Measurements from ENCODE around the gene MFRP. TPM values are rescaled to one million over a fixed set of nuclear protein-coding genes. Genes with fewer than 3 reads are reported as not detected.

MFRP gene
- total RNA-seq, 1 donor from 2014 or later, result not detected

- peaks cover 10% of the 10 kb centered on the region for H3K4me1 Mint-ChIP-seq (ENCODE audit: low read depth, unreplicated experiment)
- H2AFZ ChIP-seq (ENCODE audit: low read depth, low read length), result no peak overlapping the region
- H3K27ac Mint-ChIP-seq (ENCODE audit: unreplicated experiment), result no peak overlapping the region
- H3K79me2 ChIP-seq (ENCODE audit: insufficient read depth, low read length), result peaks cover 10% of the 10 kb centered on the region
- no peak overlapping the region for H3K4me3 ChIP-seq (ENCODE audit: insufficient read depth, low read depth, low read length)
- H3K4me2 ChIP-seq (ENCODE audit: low read length), result no peak overlapping the region
- no peaks in the 10 kb centered on the region for H3K27me3 Mint-ChIP-seq (ENCODE audit: low read depth, unreplicated experiment)
- H3K36me3 Mint-ChIP-seq (ENCODE audit: low read depth, unreplicated experiment), result peaks cover 21% of the 10 kb centered on the region
- no peaks in the 10 kb centered on the region for H3K27me3 ChIP-seq (ENCODE audit: insufficient read depth, low read length)
- no peaks in the 10 kb centered on the region for H3K9me3 ChIP-seq (ENCODE audit: insufficient read depth, low read depth, low read length)
- no peak overlapping the region for H3K9ac ChIP-seq (ENCODE audit: low read length)
- H3K4me3 Mint-ChIP-seq (ENCODE audit: unreplicated experiment), result no peak overlapping the region
- TF ChIP-seq CTCF (IDR thresholded peaks at IDR 0.05; ENCODE audit: insufficient read depth, low read depth, low read length), result no peak
- TF ChIP-seq EZH2 (IDR thresholded peaks at IDR 0.05; ENCODE audit: insufficient read depth, low read length), result no peak
- H3K27ac ChIP-seq (ENCODE audit: low read depth, low read length), result no peak overlapping the region
- FAIRE-seq, result no peak
- no peak for DNase-seq (ENCODE audit: low read depth)
- peaks cover 27% of the 10 kb centered on the region for H4K20me1 ChIP-seq (ENCODE audit: insufficient read depth, low read length)
- no peaks in the 10 kb centered on the region for H3K9me3 Mint-ChIP-seq (ENCODE audit: unreplicated experiment)
- H3K4me1 ChIP-seq (ENCODE audit: insufficient read depth, low read length), result peaks cover 2% of the 10 kb centered on the region
- peaks cover 9% of the 10 kb centered on the region for H3K36me3 ChIP-seq (ENCODE audit: insufficient read depth, low read length)
Measured at GRCh38 chr11:119309953-119310681, 36.4 kb downstream of the MFRP start.

- Histone ChIP-seq H3K4me2 (ENCODE audit: low read length) (no peak overlapping the region), H3K36me3 (ENCODE audit: insufficient read depth, low read length) (peaks cover 8% of the 10 kb centered on the region), H3K27ac (ENCODE audit: low read depth, low read length) (no peak overlapping the region), H3K9ac (ENCODE audit: low read length) (no peak overlapping the region), H4K20me1 (ENCODE audit: insufficient read depth, low read length) (peaks cover 20% of the 10 kb centered on the region), H3K9me3 (ENCODE audit: insufficient read depth, low read depth, low read length) (no peaks in the 10 kb centered on the region), H3K4me3 (ENCODE audit: insufficient read depth, low read depth, low read length) (no peak overlapping the region), H3K27me3 (ENCODE audit: insufficient read depth, low read length) (no peaks in the 10 kb centered on the region), H3K4me1 (ENCODE audit: insufficient read depth, low read length) (no peaks in the 10 kb centered on the region), H2AFZ (ENCODE audit: low read depth, low read length) (no peak overlapping the region), H3K79me2 (ENCODE audit: insufficient read depth, low read length) (peaks cover 3% of the 10 kb centered on the region)
- no peak overlapping the region for H3K4me3 Mint-ChIP-seq (ENCODE audit: unreplicated experiment)
- no peaks in the 10 kb centered on the region for H3K9me3 Mint-ChIP-seq (ENCODE audit: unreplicated experiment)
- FAIRE-seq, result no peak
- TF ChIP-seq CTCF (IDR thresholded peaks at IDR 0.05; ENCODE audit: insufficient read depth, low read depth, low read length), result no peak
- no peak for TF ChIP-seq EZH2 (IDR thresholded peaks at IDR 0.05; ENCODE audit: insufficient read depth, low read length)
- peaks cover 19% of the 10 kb centered on the region for H3K36me3 Mint-ChIP-seq (ENCODE audit: low read depth, unreplicated experiment)
- no peaks in the 10 kb centered on the region for H3K27me3 Mint-ChIP-seq (ENCODE audit: low read depth, unreplicated experiment)
- no peak for DNase-seq (ENCODE audit: low read depth)
- peaks cover 10% of the 10 kb centered on the region for H3K4me1 Mint-ChIP-seq (ENCODE audit: low read depth, unreplicated experiment)
- no peak overlapping the region for H3K27ac Mint-ChIP-seq (ENCODE audit: unreplicated experiment)
Measured at GRCh38 chr11:119309411-119309810, 37.1 kb downstream of the MFRP start.

- H3K79me2 ChIP-seq (ENCODE audit: insufficient read depth, low read length), result no peaks in the 10 kb centered on the region
- H3K4me3 ChIP-seq (ENCODE audit: insufficient read depth, low read depth, low read length), result no peak overlapping the region
- no peaks in the 10 kb centered on the region for H3K4me1 ChIP-seq (ENCODE audit: insufficient read depth, low read length)
- Mint-ChIP-seq H3K4me1 (ENCODE audit: low read depth, unreplicated experiment) (peaks cover 10% of the 10 kb centered on the region), H3K9me3 (ENCODE audit: unreplicated experiment) (no peaks in the 10 kb centered on the region), H3K27ac (ENCODE audit: unreplicated experiment) (no peak overlapping the region), H3K4me3 (ENCODE audit: unreplicated experiment) (no peak overlapping the region), H3K27me3 (ENCODE audit: low read depth, unreplicated experiment) (no peaks in the 10 kb centered on the region), H3K36me3 (ENCODE audit: low read depth, unreplicated experiment) (peaks cover 20% of the 10 kb centered on the region)
- H4K20me1 ChIP-seq (ENCODE audit: insufficient read depth, low read length), result peaks cover 13% of the 10 kb centered on the region
- FAIRE-seq (no peak), DNase-seq (ENCODE audit: low read depth) (no peak)
- H3K36me3 ChIP-seq (ENCODE audit: insufficient read depth, low read length), result peaks cover 11% of the 10 kb centered on the region
- H3K9ac ChIP-seq (ENCODE audit: low read length), result no peak overlapping the region
- no peak overlapping the region for H3K4me2 ChIP-seq (ENCODE audit: low read length)
- TF ChIP-seq EZH2 (IDR thresholded peaks at IDR 0.05; ENCODE audit: insufficient read depth, low read length), result no peak
- TF ChIP-seq CTCF (IDR thresholded peaks at IDR 0.05; ENCODE audit: insufficient read depth, low read depth, low read length), result no peak
- H3K9me3 ChIP-seq (ENCODE audit: insufficient read depth, low read depth, low read length), result no peaks in the 10 kb centered on the region
- H3K27me3 ChIP-seq (ENCODE audit: insufficient read depth, low read length), result no peaks in the 10 kb centered on the region
- H2AFZ ChIP-seq (ENCODE audit: low read depth, low read length), result no peak overlapping the region
- H3K27ac ChIP-seq (ENCODE audit: low read depth, low read length), result no peak overlapping the region
Measured at GRCh38 chr11:119307974-119308373, 38.5 kb downstream of the MFRP start.

Data from astrocyte (in vitro differentiated cells and primary cell).